Kasumi-1 (cell line): ENCODE measurements around the gene PCDHGA6.

Experiments used
- DNase-seq, 2 experiments: peaks; one replicate each; lab custom pipeline; 2025; lab: John Stamatoyannopoulos, UW

PCDHGA6 gene

DNA sequence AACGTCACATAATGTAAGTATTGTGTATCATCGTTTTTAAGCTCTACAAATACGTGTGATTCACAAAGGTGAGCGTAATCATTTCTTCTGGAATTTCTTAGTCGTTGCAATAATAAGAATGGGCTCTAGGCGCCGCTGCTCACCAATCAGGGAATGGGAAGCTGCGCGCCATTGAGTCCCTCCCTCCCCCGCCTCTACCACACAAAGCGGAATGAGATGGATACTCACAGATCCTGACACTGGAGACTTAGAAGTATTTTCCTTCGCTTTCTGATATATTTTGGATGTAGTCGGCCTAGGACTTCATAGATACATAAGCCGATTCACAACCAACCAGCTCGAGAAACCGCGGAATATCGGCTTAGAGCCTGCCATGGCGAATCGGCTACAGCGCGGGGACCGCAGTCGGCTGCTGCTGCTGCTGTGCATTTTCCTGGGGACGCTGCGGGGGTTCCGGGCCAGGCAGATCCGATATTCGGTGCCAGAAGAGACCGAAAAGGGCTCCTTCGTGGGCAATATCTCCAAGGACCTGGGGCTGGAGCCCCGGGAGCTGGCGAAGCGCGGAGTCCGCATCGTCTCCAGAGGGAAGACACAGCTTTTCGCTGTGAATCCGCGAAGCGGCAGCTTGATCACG lies 47.3 kb downstream of the PCDHGA6 start, which contains the start of gene PCDHGA11:
Gene PCDHGA11 (plus strand): TSS at position 197 of the 634 bp plus-strand sequence. CDS start 177 bp downstream, at position 374.
- DNase-seq: no peak

DNA sequence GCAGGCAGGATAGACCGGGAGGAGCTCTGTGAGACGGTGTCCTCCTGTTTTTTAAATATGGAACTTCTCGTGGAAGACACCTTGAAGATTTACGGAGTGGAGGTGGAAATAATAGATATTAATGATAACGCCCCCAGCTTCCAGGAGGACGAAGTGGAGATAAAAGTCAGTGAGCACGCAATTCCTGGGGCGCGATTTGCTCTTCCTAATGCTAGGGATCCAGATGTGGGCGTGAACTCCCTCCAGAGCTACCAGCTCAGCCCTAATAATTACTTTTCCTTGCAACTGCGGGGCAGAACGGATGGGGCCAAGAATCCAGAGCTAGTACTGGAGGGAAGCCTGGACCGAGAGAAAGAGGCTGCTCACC lies 47.8 kb downstream of the PCDHGA6 start:
- DNase-seq: no peak

DNA sequence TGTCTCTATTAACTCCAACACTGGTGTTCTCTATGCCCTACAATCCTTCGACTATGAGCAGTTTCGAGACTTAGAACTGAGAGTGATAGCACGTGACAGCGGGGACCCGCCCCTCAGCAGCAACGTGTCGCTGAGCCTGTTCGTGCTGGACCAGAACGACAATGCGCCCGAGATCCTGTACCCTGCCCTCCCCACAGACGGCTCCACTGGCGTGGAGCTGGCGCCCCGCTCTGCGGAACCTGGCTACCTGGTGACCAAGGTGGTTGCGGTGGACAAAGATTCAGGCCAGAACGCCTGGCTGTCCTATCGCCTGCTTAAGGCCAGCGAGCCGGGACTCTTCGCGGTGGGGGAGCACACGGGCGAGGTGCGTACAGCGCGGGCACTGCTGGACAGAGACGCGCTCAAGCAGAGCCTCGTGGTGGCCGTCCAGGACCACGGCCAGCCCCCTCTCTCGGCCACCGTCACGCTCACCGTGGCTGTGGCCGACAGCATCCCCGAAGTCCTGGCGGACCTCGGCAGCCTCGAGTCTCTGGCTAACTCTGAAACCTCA lies 49.1 kb downstream of the PCDHGA6 start:
- DNase-seq: no peak

DNA sequence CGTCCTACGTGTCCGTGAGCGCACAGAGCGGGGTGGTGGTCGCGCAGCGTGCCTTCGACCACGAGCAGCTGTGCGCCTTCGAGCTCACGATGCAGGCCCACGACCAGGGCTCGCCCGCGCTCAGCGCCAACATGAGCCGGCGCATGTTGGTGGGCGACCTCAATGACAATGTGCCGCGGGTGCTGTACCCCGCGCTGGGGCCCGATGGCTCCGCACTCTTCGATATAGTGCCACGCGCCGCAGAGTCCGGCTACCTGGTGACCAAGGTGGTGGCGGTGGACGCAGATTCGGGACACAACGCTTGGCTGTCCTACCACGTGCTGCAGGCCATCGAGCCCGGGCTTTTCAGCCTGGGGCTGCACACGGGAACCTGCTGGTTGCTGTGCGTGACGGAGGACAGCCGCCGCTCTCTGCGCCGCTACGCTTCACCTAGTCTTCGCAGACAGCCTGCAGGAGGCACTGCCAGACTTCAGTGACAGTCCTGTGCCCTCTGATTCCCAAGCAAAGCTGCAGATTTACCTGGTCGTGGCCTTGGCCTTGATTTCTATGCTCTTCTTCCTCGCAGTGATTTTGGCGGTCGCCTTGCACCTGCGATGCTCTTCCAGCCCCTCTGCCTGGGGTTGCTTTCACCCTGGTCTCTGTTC lies 54.2 kb downstream of the PCDHGA6 start:
- no peak for DNase-seq
